HEK293 (cell line): ENCODE measurements around the gene PDZD4.

Experiments used
- CTCF ChIA-PET: fragments of 350-600 bp; formaldehyde crosslinking; extraction: SDS; loops from one replicate; lab custom pipeline; 2021; ENCODE audit warnings: antibody characterized with exemption; lab: Yijun Ruan, JAX
- POLR2A ChIA-PET: fragments of 300-600 bp; formaldehyde crosslinking; extraction: SDS; loops from one replicate; lab custom pipeline; 2020; ENCODE audit warnings: antibody characterized with exemption, inconsistent platforms; lab: Yijun Ruan, JAX
- H3K27ac ChIP-seq: fragments of 200-500 bp; sonication (Bioruptor generic); 2 replicates; pipeline ENCODE4 v1.5.1; 2014; ENCODE audit warnings: low read depth, low read length, control low read depth, inconsistent platforms; ENCODE audit errors: extremely low read depth
- H3K36me3 ChIP-seq, 2 experiments: fragments of 200-500 bp in 1 of 2; sonication (Bioruptor generic) in 1 of 2; 1 replicate in 1 of 2; 2 replicates in 1 of 2; pipeline ENCODE4 v1.5.1; 2014 to 2017; ENCODE audit warnings: inconsistent platforms in 2 of 2, low read length in 2 of 2; ENCODE audit not compliant: control insufficient read depth in 2 of 2, insufficient read depth in 1 of 2
- H3K4me1 ChIP-seq: fragments of 200-500 bp; sonication (Bioruptor generic); 2 replicates; pipeline ENCODE4 v1.5.1; 2014; ENCODE audit warnings: mild to moderate bottlenecking, low read length, inconsistent platforms; ENCODE audit not compliant: control insufficient read depth, insufficient read depth
- H3K4me3 ChIP-seq: 2 replicates; pipeline ENCODE4 v1.5.1; 2011; ENCODE audit warnings: low read depth, mild to moderate bottlenecking, control low read depth, low read length, moderate library complexity
- H3K9me3 ChIP-seq: fragments of 200-500 bp; sonication (Bioruptor generic); 2 replicates; pipeline ENCODE4 v1.5.1; 2014; ENCODE audit warnings: low read depth, low read length, inconsistent platforms; ENCODE audit not compliant: control insufficient read depth, insufficient read depth
- FEZF1 ChIP-seq: fragments of 450-650 bp; formaldehyde crosslinking; IDR thresholded peaks from 2 replicates; pipeline ENCODE4 v1.5.1; 2016; ENCODE audit warnings: missing biosample characterization, missing genetic modification characterization
- IKZF3 ChIP-seq: fragments of 450-650 bp; IDR thresholded peaks from 2 replicates; pipeline ENCODE4 v1.5.0; 2018; ENCODE audit warnings: missing biosample characterization, mild to moderate bottlenecking, missing genetic modification characterization, moderate library complexity
- KLF9 ChIP-seq: fragments of 450-650 bp; formaldehyde crosslinking; IDR thresholded peaks from 2 replicates; pipeline ENCODE4 v1.5.1; 2016; ENCODE audit warnings: missing biosample characterization, missing genetic modification characterization, low read depth
- MEIS1 ChIP-seq: sonication (generic); formaldehyde crosslinking; IDR thresholded peaks from 2 replicates; pipeline ENCODE4 v1.8.1; 2022; ENCODE audit warnings: missing genetic modification reagents, mild to moderate bottlenecking, borderline replicate concordance
- PRDM1 ChIP-seq: fragments of 450-650 bp; formaldehyde crosslinking; IDR thresholded peaks from 2 replicates; pipeline ENCODE4; 2016; ENCODE audit warnings: missing biosample characterization, missing genetic modification characterization
- SCRT2 ChIP-seq: fragments of 450-650 bp; formaldehyde crosslinking; IDR thresholded peaks from 2 replicates; pipeline ENCODE4 v1.5.1; 2016; ENCODE audit warnings: missing biosample characterization, missing genetic modification characterization
- WT1 ChIP-seq: fragments of 450-650 bp; formaldehyde crosslinking; IDR thresholded peaks from 2 replicates; pipeline ENCODE4 v1.5.1; 2016; ENCODE audit warnings: missing biosample characterization, missing genetic modification characterization
- ZEB2 ChIP-seq: fragments of 450-650 bp; formaldehyde crosslinking; IDR thresholded peaks from 2 replicates; pipeline ENCODE4 v1.5.1; 2016; ENCODE audit warnings: missing biosample characterization, missing genetic modification characterization
- ZFP41 ChIP-seq: fragments of 450-650 bp; formaldehyde crosslinking; IDR thresholded peaks from 2 replicates; pipeline ENCODE4 v1.5.1; 2016; ENCODE audit warnings: missing biosample characterization, missing genetic modification characterization, borderline replicate concordance
- ZFP69B ChIP-seq: fragments of 450-650 bp; formaldehyde crosslinking; IDR thresholded peaks from 2 replicates; pipeline ENCODE4 v1.5.1; 2016; ENCODE audit warnings: missing biosample characterization, missing genetic modification characterization
- ZNF138 ChIP-seq: fragments of 450-650 bp; formaldehyde crosslinking; IDR thresholded peaks from 2 replicates; pipeline ENCODE4 v1.5.1; 2016; ENCODE audit warnings: missing biosample characterization, missing genetic modification characterization, borderline replicate concordance
- ZNF239 ChIP-seq: fragments of 450-650 bp; formaldehyde crosslinking; IDR thresholded peaks from 2 replicates; pipeline ENCODE4 v1.5.1; 2016; ENCODE audit warnings: missing biosample characterization, missing genetic modification characterization
- ZNF311 ChIP-seq: fragments of 450-650 bp; formaldehyde crosslinking; IDR thresholded peaks from 2 replicates; pipeline ENCODE4 v1.5.1; 2017; ENCODE audit warnings: missing biosample characterization, missing genetic modification characterization, borderline replicate concordance
- ZNF324 ChIP-seq: fragments of 450-650 bp; formaldehyde crosslinking; IDR thresholded peaks from 2 replicates; pipeline ENCODE4 v1.5.1; 2016; ENCODE audit warnings: missing biosample characterization, missing genetic modification characterization
- ZNF341 ChIP-seq: fragments of 450-650 bp; formaldehyde crosslinking; IDR thresholded peaks from 2 replicates; pipeline ENCODE4; 2016; ENCODE audit warnings: low read depth, missing biosample characterization, missing genetic modification characterization
- ZNF350 ChIP-seq: fragments of 450-650 bp; formaldehyde crosslinking; IDR thresholded peaks from 2 replicates; pipeline ENCODE4 v1.5.0; 2017; ENCODE audit warnings: missing biosample characterization, mild to moderate bottlenecking, missing genetic modification characterization
- ZNF366 ChIP-seq: fragments of 450-650 bp; formaldehyde crosslinking; conservative IDR thresholded peaks from 2 replicates; pipeline ENCODE4 v1.5.1; 2016; ENCODE audit warnings: missing biosample characterization, missing genetic modification characterization
- ZNF37A ChIP-seq: fragments of 450-650 bp; IDR thresholded peaks from 2 replicates; pipeline ENCODE4 v1.5.1; 2018; ENCODE audit warnings: missing biosample characterization, missing genetic modification characterization
- ZNF529 ChIP-seq: fragments of 450-650 bp; formaldehyde crosslinking; IDR thresholded peaks from 2 replicates; pipeline ENCODE4 v1.5.1; 2017; ENCODE audit warnings: missing genetic modification characterization, missing biosample characterization; ENCODE audit not compliant: insufficient replicate concordance
- ZNF548 ChIP-seq: fragments of 450-650 bp; formaldehyde crosslinking; IDR thresholded peaks from 2 replicates; pipeline ENCODE4 v1.5.1; 2016; ENCODE audit warnings: missing biosample characterization, missing genetic modification characterization
- ZNF558 ChIP-seq: fragments of 450-650 bp; formaldehyde crosslinking; IDR thresholded peaks from 2 replicates; pipeline ENCODE4 v1.5.1; 2016; ENCODE audit warnings: missing biosample characterization, missing genetic modification characterization
- ZNF600 ChIP-seq: fragments of 450-650 bp; formaldehyde crosslinking; IDR thresholded peaks from 2 replicates; pipeline ENCODE4 v1.5.1; 2016; ENCODE audit warnings: missing biosample characterization, missing genetic modification characterization
- ZNF629 ChIP-seq: fragments of 450-650 bp; formaldehyde crosslinking; IDR thresholded peaks from 2 replicates; pipeline ENCODE4 v1.5.1; 2017; ENCODE audit warnings: missing biosample characterization, missing genetic modification characterization
- ZNF664 ChIP-seq: fragments of 450-650 bp; formaldehyde crosslinking; IDR thresholded peaks from 2 replicates; pipeline ENCODE4 v1.5.1; 2016; ENCODE audit warnings: missing biosample characterization, missing genetic modification characterization
- ZNF777 ChIP-seq: fragments of 450-650 bp; formaldehyde crosslinking; IDR thresholded peaks from 2 replicates; pipeline ENCODE4 v1.5.1; 2017; ENCODE audit warnings: missing biosample characterization, missing genetic modification characterization, borderline replicate concordance
- ZNF843 ChIP-seq: fragments of 450-650 bp; formaldehyde crosslinking; IDR thresholded peaks from 2 replicates; pipeline ENCODE4 v1.5.1; 2016; ENCODE audit warnings: missing biosample characterization, missing genetic modification characterization
- TF ChIP-seq, protein P1 (sequence below): fragments of 450-650 bp; formaldehyde crosslinking; IDR thresholded peaks from 2 replicates; pipeline ENCODE4 v1.5.1; 2016; ENCODE audit warnings: missing biosample characterization, missing genetic modification characterization
- TF ChIP-seq, protein P2 (sequence below): fragments of 450-650 bp; formaldehyde crosslinking; IDR thresholded peaks from 2 replicates; pipeline ENCODE4 v1.5.1; 2016; ENCODE audit warnings: missing biosample characterization, missing genetic modification characterization
- TF ChIP-seq, protein P3 (sequence below): fragments of 450-650 bp; formaldehyde crosslinking; IDR thresholded peaks from 2 replicates; pipeline ENCODE4 v1.5.1; 2016; ENCODE audit warnings: missing biosample characterization, missing genetic modification characterization

Gene PDZD4

DNA sequence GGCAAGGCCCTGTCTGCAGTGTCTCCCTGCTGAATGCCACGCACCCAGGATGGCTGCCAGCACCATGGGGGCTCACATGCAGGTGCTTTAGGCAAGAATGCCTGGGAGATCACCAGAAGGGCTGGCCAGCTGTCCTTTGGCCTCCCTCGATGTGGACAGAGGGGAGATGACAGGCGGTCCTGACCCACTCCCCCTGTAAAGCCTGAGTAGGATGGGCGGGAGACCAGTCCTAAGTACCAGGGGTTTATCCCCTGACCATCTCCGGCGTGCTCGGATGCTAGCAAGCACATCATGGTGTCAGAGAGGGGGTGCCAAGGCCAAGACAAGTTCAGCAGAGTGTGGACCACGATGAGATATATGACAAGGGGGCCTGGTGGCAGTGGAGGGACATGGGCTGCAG lies 5.3 kb downstream of the PDZD4 start (continued):
- no peak for TF ChIP-seq PRDM1 (tag by site-specific recombination)

DNA sequence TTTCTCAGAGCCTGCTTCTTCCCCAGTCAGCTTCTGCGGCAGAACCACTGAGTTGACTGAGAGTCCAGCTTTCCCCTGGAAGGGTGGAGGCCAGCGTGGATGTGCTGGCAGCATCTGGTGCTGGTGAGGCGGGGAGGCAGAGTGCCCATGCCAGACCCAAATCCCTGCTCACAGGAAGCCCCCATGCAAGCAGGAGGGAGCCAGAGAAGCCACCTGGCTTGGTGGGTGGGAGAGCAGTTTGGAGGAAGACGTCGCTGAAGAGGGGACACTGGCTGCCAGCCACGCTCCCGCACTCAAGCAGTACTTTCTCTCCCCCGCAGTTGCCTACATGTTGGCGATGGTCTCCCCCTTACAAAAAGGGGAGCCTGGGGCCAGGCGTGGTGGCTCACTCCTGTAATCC lies 6.0 kb downstream of the PDZD4 start:
- no peak overlapping the region for H3K4me3 ChIP-seq
- H3K36me3 ChIP-seq: no peaks in the 10 kb centered on the region
- no peak overlapping the region for H3K27ac ChIP-seq
- H3K9me3 ChIP-seq: no peaks in the 10 kb centered on the region
- TF ChIP-seq SCRT2 (tag by site-specific recombination) (no peak), ZNF777 (no peak), ZNF239 (tag by site-specific recombination) (no peak), ZNF629 (no peak), ZNF366 (tag by site-specific recombination) (no peak), ZNF558 (tag by site-specific recombination) (no peak), ZNF600 (no peak), ZNF138 (tag by site-specific recombination) (no peak), ZNF324 (tag by site-specific recombination) (no peak), ZNF311 (no peak), ZNF37A (no peak), ZNF664 (tag by site-specific recombination) (no peak), MEIS1 (CRISPR knock-in tag) (no peak)
- TF ChIP-seq, protein P1, sequence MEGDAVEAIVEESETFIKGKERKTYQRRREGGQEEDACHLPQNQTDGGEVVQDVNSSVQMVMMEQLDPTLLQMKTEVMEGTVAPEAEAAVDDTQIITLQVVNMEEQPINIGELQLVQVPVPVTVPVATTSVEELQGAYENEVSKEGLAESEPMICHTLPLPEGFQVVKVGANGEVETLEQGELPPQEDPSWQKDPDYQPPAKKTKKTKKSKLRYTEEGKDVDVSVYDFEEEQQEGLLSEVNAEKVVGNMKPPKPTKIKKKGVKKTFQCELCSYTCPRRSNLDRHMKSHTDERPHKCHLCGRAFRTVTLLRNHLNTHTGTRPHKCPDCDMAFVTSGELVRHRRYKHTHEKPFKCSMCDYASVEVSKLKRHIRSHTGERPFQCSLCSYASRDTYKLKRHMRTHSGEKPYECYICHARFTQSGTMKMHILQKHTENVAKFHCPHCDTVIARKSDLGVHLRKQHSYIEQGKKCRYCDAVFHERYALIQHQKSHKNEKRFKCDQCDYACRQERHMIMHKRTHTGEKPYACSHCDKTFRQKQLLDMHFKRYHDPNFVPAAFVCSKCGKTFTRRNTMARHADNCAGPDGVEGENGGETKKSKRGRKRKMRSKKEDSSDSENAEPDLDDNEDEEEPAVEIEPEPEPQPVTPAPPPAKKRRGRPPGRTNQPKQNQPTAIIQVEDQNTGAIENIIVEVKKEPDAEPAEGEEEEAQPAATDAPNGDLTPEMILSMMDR (tag by site-specific recombination): no peak
- TF ChIP-seq, protein P2, sequence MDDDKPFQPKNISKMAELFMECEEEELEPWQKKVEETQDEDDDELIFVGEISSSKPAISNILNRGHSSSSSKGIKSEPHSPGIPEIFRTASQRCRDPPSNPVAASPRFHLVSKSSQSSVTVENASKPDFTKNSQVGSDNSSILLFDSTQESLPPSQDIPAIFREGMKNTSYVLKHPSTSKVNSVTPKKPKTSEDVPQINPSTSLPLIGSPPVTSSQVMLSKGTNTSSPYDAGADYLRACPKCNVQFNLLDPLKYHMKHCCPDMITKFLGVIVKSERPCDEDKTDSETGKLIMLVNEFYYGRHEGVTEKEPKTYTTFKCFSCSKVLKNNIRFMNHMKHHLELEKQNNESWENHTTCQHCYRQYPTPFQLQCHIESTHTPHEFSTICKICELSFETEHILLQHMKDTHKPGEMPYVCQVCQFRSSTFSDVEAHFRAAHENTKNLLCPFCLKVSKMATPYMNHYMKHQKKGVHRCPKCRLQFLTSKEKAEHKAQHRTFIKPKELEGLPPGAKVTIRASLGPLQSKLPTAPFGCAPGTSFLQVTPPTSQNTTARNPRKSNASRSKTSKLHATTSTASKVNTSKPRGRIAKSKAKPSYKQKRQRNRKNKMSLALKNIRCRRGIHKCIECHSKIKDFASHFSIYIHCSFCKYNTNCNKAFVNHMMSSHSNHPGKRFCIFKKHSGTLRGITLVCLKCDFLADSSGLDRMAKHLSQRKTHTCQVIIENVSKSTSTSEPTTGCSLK (tag by site-specific recombination): no peak
- TF ChIP-seq, protein P3, sequence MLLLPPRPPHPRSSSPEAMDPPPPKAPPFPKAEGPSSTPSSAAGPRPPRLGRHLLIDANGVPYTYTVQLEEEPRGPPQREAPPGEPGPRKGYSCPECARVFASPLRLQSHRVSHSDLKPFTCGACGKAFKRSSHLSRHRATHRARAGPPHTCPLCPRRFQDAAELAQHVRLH: no peak
- CTCF ChIA-PET: no interaction called here
- H3K4me1 ChIP-seq: no peaks in the 10 kb centered on the region
- POLR2A ChIA-PET: no interaction called here

DNA sequence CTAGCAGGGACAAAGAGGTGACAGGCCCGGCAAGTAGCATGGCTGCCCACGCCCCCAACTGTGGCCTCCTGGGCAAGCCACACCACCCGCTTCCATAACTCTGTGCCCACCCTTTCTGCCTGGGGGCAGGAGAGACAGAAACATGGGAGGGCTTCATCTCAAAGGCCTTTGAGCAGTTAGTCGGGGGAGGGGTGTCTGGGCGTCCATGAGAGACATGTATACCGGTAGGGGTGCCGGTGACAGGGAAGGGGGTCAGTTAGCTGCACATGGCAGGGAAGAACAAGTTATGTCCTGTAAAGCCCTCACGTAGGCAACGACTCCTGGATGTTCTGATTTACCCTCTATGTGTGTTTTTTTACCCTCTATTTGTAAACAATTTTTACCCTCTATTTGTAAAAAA lies 9.3 kb downstream of the PDZD4 start:
- CTCF ChIA-PET: interaction anchor here (0.7 kb wide), 1 partner anchor 92 kb away, joined by 3 read pairs; no protein-coding TSS in a partner anchor
- Histone ChIP-seq H3K9me3 (no peaks in the 10 kb centered on the region), H3K4me1 (no peaks in the 10 kb centered on the region), H3K36me3 (no peaks in the 10 kb centered on the region), H3K27ac (no peak overlapping the region), H3K4me3 (no peak overlapping the region)
- TF ChIP-seq ZNF843 (tag by site-specific recombination): no peak
- no peak for TF ChIP-seq ZNF548
- TF ChIP-seq ZFP69B (tag by site-specific recombination): no peak
- TF ChIP-seq ZEB2 (tag by site-specific recombination): no peak
- no peak for TF ChIP-seq ZNF341
- no peak for TF ChIP-seq WT1 (tag by site-specific recombination)
- TF ChIP-seq, protein P3: no peak
- TF ChIP-seq ZFP41 (tag by site-specific recombination): no peak
- no peak for TF ChIP-seq IKZF3
- TF ChIP-seq ZNF529: no peak
- no peak for TF ChIP-seq ZNF350 (tag by site-specific recombination)
- TF ChIP-seq KLF9 (tag by site-specific recombination): no peak
- no peak for TF ChIP-seq FEZF1 (tag by site-specific recombination)
- POLR2A ChIA-PET: no interaction called here
